A549 (cell line): Measurements from ENCODE around the gene CTNS. TPM values are rescaled to one million over a fixed set of nuclear protein-coding genes. Genes with fewer than 3 reads are reported as not detected.
A peak's percentile ranks its signal among the peaks of the same experiment; 100 is the strongest.

Experiments used
- ATAC-seq, 2 experiments: fragments of 200-7000 bp in 1 of 2; fragments of >200 bp in 1 of 2; cut with Nextera tagmentation in 1 of 2; cut with Tn5 transposase in 1 of 2; 3 replicates each; pipeline versions ENCODE4 v1.8.0 to v1.9.1; 2018 to 2020; ENCODE audit warnings: mild to moderate bottlenecking in 1 of 2, moderate library complexity in 1 of 2
- CTCF ChIA-PET: fragments of 300-600 bp; sonication (Branson Sonifier 250); formaldehyde crosslinking; extraction: SDS; loops from one replicate; lab custom pipeline; 2021; ENCODE audit warnings: antibody characterized with exemption, inconsistent platforms; lab: Yijun Ruan, JAX
- POLR2A ChIA-PET: fragments of 350-600 bp; formaldehyde crosslinking; extraction: SDS; loops from one replicate; lab custom pipeline; 2021; ENCODE audit warnings: antibody characterized with exemption, inconsistent platforms; lab: Yijun Ruan, JAX
- DNase-seq, 2 experiments: peaks; one replicate each; pipeline versions ENCODE4 v3.0.0 to v3.0.0-alpha.2; 2011 to 2016; ENCODE audit warnings: low read depth in 1 of 2, low spot score in 1 of 2
- FAIRE-seq: peaks from 2 replicates; lab custom pipeline; 2011; peaks lifted over from hg19 to GRCh38; lab: Jason Lieb, UNC
- H3K27ac ChIP-seq, 2 experiments: fragments of >200 bp; sonication (Bioruptor Twin); formaldehyde crosslinking; 3 replicates each; pipeline ENCODE4 v1.5.1; 2016 to 2017
- H3K4me1 ChIP-seq: fragments of >200 bp; sonication (Bioruptor Twin); formaldehyde crosslinking; 3 replicates; pipeline ENCODE4 v1.6.1; 2016
- H3K4me2 ChIP-seq: fragments of >200 bp; sonication (Bioruptor Twin); formaldehyde crosslinking; 3 replicates; pipeline ENCODE4 v1.6.1; 2016
- H3K4me3 ChIP-seq: fragments of >200 bp; sonication (Bioruptor Twin); formaldehyde crosslinking; 3 replicates; pipeline ENCODE4 v1.5.1; 2016
- H3K9me3 ChIP-seq: fragments of >200 bp; sonication (Bioruptor Twin); formaldehyde crosslinking; 3 replicates; pipeline ENCODE4 v1.6.1; 2016
- BCL3 ChIP-seq: fragments of >200 bp; sonication (Bioruptor Twin); formaldehyde crosslinking; IDR thresholded peaks from 3 replicates; pipeline ENCODE4 v1.6.1; 2016
- CBX8 ChIP-seq: fragments of 200-600 bp; sonication (generic); IDR thresholded peaks from 2 replicates; pipeline ENCODE4 v1.6.1; 2016
- CHD2 ChIP-seq: fragments of 150-350 bp; IDR thresholded peaks from 2 replicates; pipeline ENCODE4 v1.6.1; 2014; ENCODE audit warnings: low read length; ENCODE audit not compliant: partially characterized antibody
- CHD4 ChIP-seq: fragments of 200-600 bp; sonication (generic); IDR thresholded peaks from 2 replicates; pipeline ENCODE4 v1.6.1; 2016; ENCODE audit warnings: antibody characterized with exemption, mild to moderate bottlenecking, borderline replicate concordance
- E2F6 ChIP-seq: IDR thresholded peaks from 2 replicates; pipeline ENCODE4 v1.6.1; 2012; ENCODE audit warnings: low read depth, borderline replicate concordance
- EHF ChIP-seq: fragments of 250-450 bp; sonication (Bioruptor Pico); IDR thresholded peaks from 2 replicates; pipeline ENCODE4 v1.5.0; 2020; ENCODE audit warnings: mild to moderate bottlenecking
- EHMT2 ChIP-seq: fragments of 200-600 bp; sonication (generic); IDR thresholded peaks from 2 replicates; pipeline ENCODE4 v1.6.1; 2016; ENCODE audit warnings: antibody characterized with exemption, low read depth, mild to moderate bottlenecking, moderate library complexity
- ESRRA ChIP-seq: fragments of 150-350 bp; IDR thresholded peaks from 2 replicates; pipeline ENCODE4 v1.6.1; 2014; ENCODE audit warnings: mild to moderate bottlenecking, low read length, borderline replicate concordance
- FOSL2 ChIP-seq, 2 experiments: fragments of 450-650 bp in 1 of 2; fragments of >200 bp in 1 of 2; sonication (Bioruptor Twin) in 1 of 2; formaldehyde crosslinking; IDR thresholded peaks; 2 replicates each; pipeline versions ENCODE4 v1.5.0 to v1.6.1; 2016 to 2020; ENCODE audit warnings: mild to moderate bottlenecking in 1 of 2, moderate library complexity in 1 of 2
- FOXS1 ChIP-seq: fragments of 250-450 bp; sonication (Bioruptor Pico); IDR thresholded peaks from 2 replicates; pipeline ENCODE4 v1.5.0; 2020; ENCODE audit warnings: mild to moderate bottlenecking, moderate library complexity
- GATA3 ChIP-seq: IDR thresholded peaks from 2 replicates; pipeline ENCODE4 v1.6.1; 2012; ENCODE audit warnings: borderline replicate concordance
- HDAC2 ChIP-seq: fragments of 200-600 bp; sonication (generic); IDR thresholded peaks from 2 replicates; pipeline ENCODE4 v1.6.1; 2016
- HES2 ChIP-seq: fragments of >200 bp; sonication (Bioruptor Twin); formaldehyde crosslinking; IDR thresholded peaks from 2 replicates; pipeline ENCODE4 v1.6.1; 2016
- HEYL ChIP-seq: fragments of 250-450 bp; sonication (Bioruptor Pico); IDR thresholded peaks from 2 replicates; pipeline ENCODE4 v1.8.0; 2021; ENCODE audit warnings: mild to moderate bottlenecking, moderate library complexity
- HOXB5 ChIP-seq: fragments of 250-450 bp; sonication (Bioruptor Pico); IDR thresholded peaks from 2 replicates; pipeline ENCODE4 v1.5.0; 2020; ENCODE audit warnings: mild to moderate bottlenecking, moderate library complexity
- JUNB ChIP-seq: fragments of >200 bp; sonication (Bioruptor Twin); formaldehyde crosslinking; IDR thresholded peaks from 2 replicates; pipeline ENCODE4 v1.6.1; 2016
- KDM1A ChIP-seq: fragments of 200-600 bp; sonication (generic); IDR thresholded peaks from 2 replicates; pipeline ENCODE4 v1.6.1; 2016; ENCODE audit warnings: low read depth, mild to moderate bottlenecking
- KDM5A ChIP-seq: fragments of 200-600 bp; sonication (generic); IDR thresholded peaks from 2 replicates; pipeline ENCODE4 v1.6.1; 2016; ENCODE audit warnings: antibody characterized with exemption, mild to moderate bottlenecking
- NFE2L2 ChIP-seq: fragments of 150-350 bp; conservative IDR thresholded peaks from 2 replicates; pipeline ENCODE4 v1.6.1; 2014; ENCODE audit warnings: low read length
- NPAS2 ChIP-seq: fragments of 250-450 bp; sonication (Bioruptor Pico); IDR thresholded peaks from 2 replicates; pipeline ENCODE4 v1.8.0; 2022; ENCODE audit warnings: mild to moderate bottlenecking, moderate library complexity, borderline replicate concordance
- NR3C1 ChIP-seq: fragments of >200 bp; sonication (Bioruptor Twin); formaldehyde crosslinking; IDR thresholded peaks from 3 replicates; pipeline ENCODE4 v1.6.1; 2017
- PBX3 ChIP-seq: IDR thresholded peaks from 2 replicates; pipeline ENCODE4 v1.6.1; 2012
- PHF8 ChIP-seq: fragments of 200-600 bp; sonication (generic); IDR thresholded peaks from 2 replicates; pipeline ENCODE4 v1.6.1; 2016; ENCODE audit warnings: low read depth, mild to moderate bottlenecking, antibody characterized with exemption, moderate library complexity, borderline replicate concordance
- POLR2AphosphoS2 ChIP-seq: conservative IDR thresholded peaks from 2 replicates; pipeline ENCODE4 v1.6.1; 2012; ENCODE audit warnings: low read length, improper control_type of control experiment, inconsistent platforms
- RAD21 ChIP-seq, 2 experiments: fragments of >200 bp in 1 of 2; sonication (Bioruptor Twin) in 1 of 2; formaldehyde crosslinking in 1 of 2; IDR thresholded peaks in 1 of 2; conservative IDR thresholded peaks in 1 of 2; 2 replicates in 1 of 2; 3 replicates in 1 of 2; pipeline ENCODE4 v1.6.1; 2012 to 2018; ENCODE audit warnings: inconsistent platforms in 1 of 2
- RARB ChIP-seq: fragments of 250-450 bp; sonication (Bioruptor Pico); IDR thresholded peaks from 2 replicates; pipeline ENCODE4 v1.8.0; 2021; ENCODE audit warnings: mild to moderate bottlenecking, moderate library complexity
- RCOR1 ChIP-seq: fragments of 150-350 bp; IDR thresholded peaks from 2 replicates; pipeline ENCODE4 v1.6.1; 2014; ENCODE audit warnings: antibody characterized with exemption, low read length, low read depth
- RNF2 ChIP-seq: fragments of 200-600 bp; sonication (generic); IDR thresholded peaks from 2 replicates; pipeline ENCODE4 v1.6.1; 2016; ENCODE audit warnings: low read depth, mild to moderate bottlenecking, antibody characterized with exemption, moderate library complexity, borderline replicate concordance
- SREBF2 ChIP-seq: fragments of 450-650 bp; IDR thresholded peaks from 2 replicates; pipeline ENCODE4 v1.6.1; 2014; ENCODE audit warnings: mild to moderate bottlenecking, moderate library complexity
- TFCP2L1 ChIP-seq: fragments of 250-450 bp; sonication (Bioruptor Pico); IDR thresholded peaks from 2 replicates; pipeline ENCODE4 v1.5.0; 2021; ENCODE audit warnings: mild to moderate bottlenecking
- ZC3H11A ChIP-seq: fragments of 450-650 bp; IDR thresholded peaks from 2 replicates; pipeline ENCODE4 v1.6.1; 2014; ENCODE audit warnings: antibody characterized with exemption, mild to moderate bottlenecking
- ZNF302 ChIP-seq: fragments of 250-450 bp; sonication (Bioruptor Pico); IDR thresholded peaks from 2 replicates; pipeline ENCODE4 v1.9.0; 2021; ENCODE audit warnings: inconsistent platforms, mild to moderate bottlenecking, moderate library complexity
- ZSCAN20 ChIP-seq: fragments of 250-450 bp; sonication (Bioruptor Pico); IDR thresholded peaks from 2 replicates; pipeline ENCODE4 v1.8.0; 2022; ENCODE audit warnings: mild to moderate bottlenecking, moderate library complexity
- WGBS: methylation state at CpG from one replicate; pipeline ENCODE4 v1.1.6; 2017; ENCODE audit errors: missing lambda C conversion rate; 5-methylcytosine and 5-hydroxymethylcytosine counted together
- polyA minus RNA-seq: library from RNA; depleted of rRNA, polyadenylated mRNA; stranded (reverse); fragments of >200 nt; gene quantifications from 2 replicates; pipeline ENCODE4 v1.2.3, GENCODE V29; 2011; rRNA and poly(A)+ RNA removed
- polyA plus RNA-seq, 4 experiments: library from polyadenylated mRNA; depleted of rRNA in 3 of 4; stranded (reverse); fragments of >200 nt; fragmentation: RNase III in 1 of 4; extraction: RNeasy Plus Mini Kit Qiagen cat#74134 plus additional on column Dnase treatment in 1 of 4; gene quantifications; 2 replicates in 3 of 4; 3 replicates in 1 of 4; pipeline ENCODE4 v1.2.3, GENCODE V29; 2011 to 2017
- TF ChIP-seq, protein P1 (sequence below): fragments of >200 bp; sonication (Bioruptor Twin); formaldehyde crosslinking; IDR thresholded peaks from 3 replicates; pipeline ENCODE4 v1.5.1; 2016
- TF ChIP-seq, protein P2 (sequence below): fragments of 250-450 bp; sonication (Bioruptor Pico); IDR thresholded peaks from 2 replicates; pipeline ENCODE4 v1.5.0; 2020; ENCODE audit warnings: low read depth, mild to moderate bottlenecking, moderate library complexity

The CTNS gene
- polyA plus RNA-seq (2011; rRNA removed) (6.5 and 7.4 TPM in 2 replicates), polyA plus RNA-seq (2017; fragmentation: RNase III; extraction: RNeasy Plus Mini Kit Qiagen cat#74134 plus additional on column Dnase treatment) (15.5 to 20.3 TPM (median 16.3 TPM) in 3 replicates), polyA minus RNA-seq (5.7 and 6.9 TPM in 2 replicates)
- 7.4 and 10.3 TPM in 2 replicates for polyA plus RNA-seq (2012; cell fraction: cytosol; rRNA removed)
- 12.8 and 15.7 TPM in 2 replicates for polyA plus RNA-seq (2012; cell fraction: nucleus; rRNA removed)

- POLR2A ChIA-PET = interaction anchor here (0.6 to 2.2 kb wide), 15 partner anchors 8 to 788 kb away, joined by 3 to 24 read pairs (median 3); partner anchors contain the start of gene HASPIN
- peaks cover 14% of the 10 kb centered on the region for H3K4me1 ChIP-seq
- FAIRE-seq = no peak
- TF ChIP-seq NPAS2 (no peak), NR3C1 (no peak), RAD21 (conservative IDR thresholded peaks at IDR 0.05 in 1 of 2, IDR thresholded peaks at IDR 0.05 in 1 of 2) (no peak), EHF (CRISPR knock-in tag) (no peak), JUNB (no peak), RARB (CRISPR knock-in tag) (no peak), CBX8 (no peak), FOSL2 (IDR thresholded peaks at IDR 0.05) (no peak), FOSL2 (CRISPR knock-in tag; IDR thresholded peaks at IDR 0.05) (0 out of 2 replicates have a peak, but pooled peaks have one; percentile 16), ESRRA (no peak), NFE2L2 (no peak), FOXS1 (no peak), CHD4 (no peak), HES2 (no peak), ZNF302 (CRISPR knock-in tag) (no peak), RCOR1 (no peak), ZSCAN20 (CRISPR knock-in tag) (no peak), HOXB5 (no peak), EHMT2 (no peak), TFCP2L1 (CRISPR knock-in tag) (peak; percentile 15; the same call in 1 of the 2 replicates), BCL3 (peak; percentile 28; the same call in 2 of the 3 replicates), GATA3 (no peak), POLR2AphosphoS2 (no peak), PHF8 (no peak; the same call in none of the 2 replicates), HEYL (no peak), CHD2 (no peak), PBX3 (peak; percentile 92), ZC3H11A (no peak), SREBF2 (no peak), E2F6 (peak; percentile 83), KDM1A (no peak), RNF2 (no peak), KDM5A (peak; percentile 90), HDAC2 (no peak; the same call in 1 of the 2 replicates)
- TF ChIP-seq, protein P1, sequence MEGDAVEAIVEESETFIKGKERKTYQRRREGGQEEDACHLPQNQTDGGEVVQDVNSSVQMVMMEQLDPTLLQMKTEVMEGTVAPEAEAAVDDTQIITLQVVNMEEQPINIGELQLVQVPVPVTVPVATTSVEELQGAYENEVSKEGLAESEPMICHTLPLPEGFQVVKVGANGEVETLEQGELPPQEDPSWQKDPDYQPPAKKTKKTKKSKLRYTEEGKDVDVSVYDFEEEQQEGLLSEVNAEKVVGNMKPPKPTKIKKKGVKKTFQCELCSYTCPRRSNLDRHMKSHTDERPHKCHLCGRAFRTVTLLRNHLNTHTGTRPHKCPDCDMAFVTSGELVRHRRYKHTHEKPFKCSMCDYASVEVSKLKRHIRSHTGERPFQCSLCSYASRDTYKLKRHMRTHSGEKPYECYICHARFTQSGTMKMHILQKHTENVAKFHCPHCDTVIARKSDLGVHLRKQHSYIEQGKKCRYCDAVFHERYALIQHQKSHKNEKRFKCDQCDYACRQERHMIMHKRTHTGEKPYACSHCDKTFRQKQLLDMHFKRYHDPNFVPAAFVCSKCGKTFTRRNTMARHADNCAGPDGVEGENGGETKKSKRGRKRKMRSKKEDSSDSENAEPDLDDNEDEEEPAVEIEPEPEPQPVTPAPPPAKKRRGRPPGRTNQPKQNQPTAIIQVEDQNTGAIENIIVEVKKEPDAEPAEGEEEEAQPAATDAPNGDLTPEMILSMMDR = no peak
- TF ChIP-seq, protein P2, sequence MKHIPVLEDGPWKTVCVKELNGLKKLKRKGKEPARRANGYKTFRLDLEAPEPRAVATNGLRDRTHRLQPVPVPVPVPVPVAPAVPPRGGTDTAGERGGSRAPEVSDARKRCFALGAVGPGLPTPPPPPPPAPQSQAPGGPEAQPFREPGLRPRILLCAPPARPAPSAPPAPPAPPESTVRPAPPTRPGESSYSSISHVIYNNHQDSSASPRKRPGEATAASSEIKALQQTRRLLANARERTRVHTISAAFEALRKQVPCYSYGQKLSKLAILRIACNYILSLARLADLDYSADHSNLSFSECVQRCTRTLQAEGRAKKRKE = no peak
Observed at GRCh38 chr17:3636154-3636907, at the start of gene CTNS, which contains the start of gene SHPK. Gene CTNS, plus strand, starts transcription at chr17:3636760. Its CDS starts 3,447 bp downstream, at chr17:3640207. Gene SHPK, minus strand, starts transcription at chr17:3636250. Its CDS starts 31 bp downstream, at chr17:3636219.

More at GRCh38 chr17:3636154-3636907, at the start of gene CTNS, which contains the start of gene SHPK:
- H3K4me3 ChIP-seq = peak within 1 kb of the TSS; percentile 93
- no peaks in the 10 kb centered on the region for H3K9me3 ChIP-seq
- H3K27ac ChIP-seq = peak within 1 kb of the TSS; percentile 90 to 97
- peak; percentile 97 to 99 for DNase-seq
- 2% methylated on average over 27 of the region's 68 CpGs for WGBS
- CTCF ChIA-PET = interaction anchor here (0.5 to 3.8 kb wide), 12 partner anchors 11 to 851 kb away, joined by 3 to 27 read pairs (median 4); partner anchors contain the start of genes EMC6 and TAX1BP3
- peak; percentile 94 to 97 for ATAC-seq
- peak within 1 kb of the TSS; percentile 84 for H3K4me2 ChIP-seq
